Measurements from ENCODE around the gene METTL23.
"Not testable (repeated sequence)": the region's sequence is repeated elsewhere in the genome, so short reads cannot be mapped to it uniquely, and the experiment has no call there.

METTL23 gene

DNA sequence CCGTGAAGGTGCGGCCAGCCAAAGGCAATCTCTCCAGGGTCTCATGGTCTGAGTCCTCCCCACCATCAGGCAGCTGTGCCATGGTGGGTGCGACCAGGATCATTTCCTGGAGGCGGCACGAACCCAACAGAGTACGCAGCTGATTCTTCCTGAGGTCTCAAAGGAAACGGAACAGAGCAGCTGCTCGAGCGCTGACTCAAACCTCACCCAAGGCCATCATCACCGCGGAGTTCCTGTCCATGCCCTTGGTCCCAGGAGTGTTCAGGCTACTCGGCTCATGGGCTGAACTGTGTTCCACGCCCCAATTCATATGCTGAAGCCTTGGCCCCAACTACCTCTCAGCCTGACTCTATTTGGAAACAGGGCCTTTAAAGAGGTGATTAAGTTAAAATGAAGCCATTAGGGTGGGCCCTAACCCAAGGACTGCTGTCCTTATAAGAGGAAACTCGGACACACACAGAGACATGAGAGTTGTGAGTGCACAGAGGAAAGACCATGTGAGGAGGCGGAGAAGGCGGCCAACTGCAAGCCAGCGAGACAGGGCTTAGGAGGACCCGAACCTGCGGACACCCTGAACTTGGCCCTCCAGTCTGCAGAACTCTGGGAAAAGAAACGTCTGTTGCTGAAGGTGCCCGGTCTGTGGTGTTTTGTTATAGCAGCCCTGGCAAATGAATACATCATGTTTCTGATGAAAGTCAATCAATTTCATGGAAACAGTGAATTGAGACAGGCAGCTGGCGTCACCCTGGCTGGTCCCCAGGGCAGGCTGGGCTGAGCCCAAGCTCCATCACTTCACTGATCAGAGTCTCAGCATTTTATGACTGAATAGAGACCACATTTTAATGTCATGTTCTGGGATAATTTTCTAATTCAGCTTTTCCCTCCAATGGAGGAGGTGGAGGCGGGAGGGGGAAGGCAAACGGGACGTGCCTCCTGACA is 29.6 kb upstream of the METTL23 start:
- TF ChIP-seq OSR1 (CRISPR knock-in tag; IDR thresholded peaks at IDR 0.05) (no peak), BACH2 (CRISPR knock-in tag; IDR thresholded peaks at IDR 0.05; ENCODE audit: borderline replicate concordance) (no peak), CSDC2 (CRISPR knock-in tag; IDR thresholded peaks at IDR 0.05) (no peak), ZNF70 (CRISPR knock-in tag; IDR thresholded peaks at IDR 0.05) (no peak), PPARA (CRISPR knock-in tag; IDR thresholded peaks at IDR 0.05; ENCODE audit: borderline replicate concordance) (no peak), ZFP3 (CRISPR knock-in tag; IDR thresholded peaks at IDR 0.05) (no peak), ESRRG (CRISPR knock-in tag; IDR thresholded peaks at IDR 0.05) (no peak), GLIS3 (CRISPR knock-in tag; IDR thresholded peaks at IDR 0.05) (no peak), ISL1 (CRISPR knock-in tag; IDR thresholded peaks at IDR 0.05) (no peak), ZFP30 (CRISPR knock-in tag; IDR thresholded peaks at IDR 0.05) (no peak), TOX (CRISPR knock-in tag; IDR thresholded peaks at IDR 0.05; ENCODE audit: borderline replicate concordance) (no peak), ARNTL (CRISPR knock-in tag; IDR thresholded peaks at IDR 0.05; ENCODE audit: borderline replicate concordance, low read depth) (no peak)
- TF ChIP-seq, protein P1, sequence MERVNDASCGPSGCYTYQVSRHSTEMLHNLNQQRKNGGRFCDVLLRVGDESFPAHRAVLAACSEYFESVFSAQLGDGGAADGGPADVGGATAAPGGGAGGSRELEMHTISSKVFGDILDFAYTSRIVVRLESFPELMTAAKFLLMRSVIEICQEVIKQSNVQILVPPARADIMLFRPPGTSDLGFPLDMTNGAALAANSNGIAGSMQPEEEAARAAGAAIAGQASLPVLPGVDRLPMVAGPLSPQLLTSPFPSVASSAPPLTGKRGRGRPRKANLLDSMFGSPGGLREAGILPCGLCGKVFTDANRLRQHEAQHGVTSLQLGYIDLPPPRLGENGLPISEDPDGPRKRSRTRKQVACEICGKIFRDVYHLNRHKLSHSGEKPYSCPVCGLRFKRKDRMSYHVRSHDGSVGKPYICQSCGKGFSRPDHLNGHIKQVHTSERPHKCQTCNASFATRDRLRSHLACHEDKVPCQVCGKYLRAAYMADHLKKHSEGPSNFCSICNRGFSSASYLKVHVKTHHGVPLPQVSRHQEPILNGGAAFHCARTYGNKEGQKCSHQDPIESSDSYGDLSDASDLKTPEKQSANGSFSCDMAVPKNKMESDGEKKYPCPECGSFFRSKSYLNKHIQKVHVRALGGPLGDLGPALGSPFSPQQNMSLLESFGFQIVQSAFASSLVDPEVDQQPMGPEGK (CRISPR knock-in tag; IDR thresholded peaks at IDR 0.05; ENCODE audit: borderline replicate concordance), result no peak
- TF ChIP-seq, protein P2, sequence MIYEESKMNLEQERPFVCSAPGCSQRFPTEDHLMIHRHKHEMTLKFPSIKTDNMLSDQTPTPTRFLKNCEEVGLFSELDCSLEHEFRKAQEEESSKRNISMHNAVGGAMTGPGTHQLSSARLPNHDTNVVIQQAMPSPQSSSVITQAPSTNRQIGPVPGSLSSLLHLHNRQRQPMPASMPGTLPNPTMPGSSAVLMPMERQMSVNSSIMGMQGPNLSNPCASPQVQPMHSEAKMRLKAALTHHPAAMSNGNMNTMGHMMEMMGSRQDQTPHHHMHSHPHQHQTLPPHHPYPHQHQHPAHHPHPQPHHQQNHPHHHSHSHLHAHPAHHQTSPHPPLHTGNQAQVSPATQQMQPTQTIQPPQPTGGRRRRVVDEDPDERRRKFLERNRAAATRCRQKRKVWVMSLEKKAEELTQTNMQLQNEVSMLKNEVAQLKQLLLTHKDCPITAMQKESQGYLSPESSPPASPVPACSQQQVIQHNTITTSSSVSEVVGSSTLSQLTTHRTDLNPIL (CRISPR knock-in tag; IDR thresholded peaks at IDR 0.05; ENCODE audit: low read depth), result no peak
- TF ChIP-seq, protein P3, sequence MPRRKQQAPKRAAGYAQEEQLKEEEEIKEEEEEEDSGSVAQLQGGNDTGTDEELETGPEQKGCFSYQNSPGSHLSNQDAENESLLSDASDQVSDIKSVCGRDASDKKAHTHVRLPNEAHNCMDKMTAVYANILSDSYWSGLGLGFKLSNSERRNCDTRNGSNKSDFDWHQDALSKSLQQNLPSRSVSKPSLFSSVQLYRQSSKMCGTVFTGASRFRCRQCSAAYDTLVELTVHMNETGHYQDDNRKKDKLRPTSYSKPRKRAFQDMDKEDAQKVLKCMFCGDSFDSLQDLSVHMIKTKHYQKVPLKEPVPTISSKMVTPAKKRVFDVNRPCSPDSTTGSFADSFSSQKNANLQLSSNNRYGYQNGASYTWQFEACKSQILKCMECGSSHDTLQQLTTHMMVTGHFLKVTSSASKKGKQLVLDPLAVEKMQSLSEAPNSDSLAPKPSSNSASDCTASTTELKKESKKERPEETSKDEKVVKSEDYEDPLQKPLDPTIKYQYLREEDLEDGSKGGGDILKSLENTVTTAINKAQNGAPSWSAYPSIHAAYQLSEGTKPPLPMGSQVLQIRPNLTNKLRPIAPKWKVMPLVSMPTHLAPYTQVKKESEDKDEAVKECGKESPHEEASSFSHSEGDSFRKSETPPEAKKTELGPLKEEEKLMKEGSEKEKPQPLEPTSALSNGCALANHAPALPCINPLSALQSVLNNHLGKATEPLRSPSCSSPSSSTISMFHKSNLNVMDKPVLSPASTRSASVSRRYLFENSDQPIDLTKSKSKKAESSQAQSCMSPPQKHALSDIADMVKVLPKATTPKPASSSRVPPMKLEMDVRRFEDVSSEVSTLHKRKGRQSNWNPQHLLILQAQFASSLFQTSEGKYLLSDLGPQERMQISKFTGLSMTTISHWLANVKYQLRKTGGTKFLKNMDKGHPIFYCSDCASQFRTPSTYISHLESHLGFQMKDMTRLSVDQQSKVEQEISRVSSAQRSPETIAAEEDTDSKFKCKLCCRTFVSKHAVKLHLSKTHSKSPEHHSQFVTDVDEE (CRISPR knock-in tag; IDR thresholded peaks at IDR 0.05), result no peak
- TF ChIP-seq, protein P4, sequence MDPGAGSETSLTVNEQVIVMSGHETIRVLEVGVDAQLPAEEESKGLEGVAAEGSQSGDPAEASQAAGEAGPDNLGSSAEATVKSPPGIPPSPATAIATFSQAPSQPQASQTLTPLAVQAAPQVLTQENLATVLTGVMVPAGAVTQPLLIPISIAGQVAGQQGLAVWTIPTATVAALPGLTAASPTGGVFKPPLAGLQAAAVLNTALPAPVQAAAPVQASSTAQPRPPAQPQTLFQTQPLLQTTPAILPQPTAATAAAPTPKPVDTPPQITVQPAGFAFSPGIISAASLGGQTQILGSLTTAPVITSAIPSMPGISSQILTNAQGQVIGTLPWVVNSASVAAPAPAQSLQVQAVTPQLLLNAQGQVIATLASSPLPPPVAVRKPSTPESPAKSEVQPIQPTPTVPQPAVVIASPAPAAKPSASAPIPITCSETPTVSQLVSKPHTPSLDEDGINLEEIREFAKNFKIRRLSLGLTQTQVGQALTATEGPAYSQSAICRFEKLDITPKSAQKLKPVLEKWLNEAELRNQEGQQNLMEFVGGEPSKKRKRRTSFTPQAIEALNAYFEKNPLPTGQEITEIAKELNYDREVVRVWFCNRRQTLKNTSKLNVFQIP (CRISPR knock-in tag; IDR thresholded peaks at IDR 0.05; ENCODE audit: borderline replicate concordance, low read depth), result no peak
- no peak for ATAC-seq

DNA sequence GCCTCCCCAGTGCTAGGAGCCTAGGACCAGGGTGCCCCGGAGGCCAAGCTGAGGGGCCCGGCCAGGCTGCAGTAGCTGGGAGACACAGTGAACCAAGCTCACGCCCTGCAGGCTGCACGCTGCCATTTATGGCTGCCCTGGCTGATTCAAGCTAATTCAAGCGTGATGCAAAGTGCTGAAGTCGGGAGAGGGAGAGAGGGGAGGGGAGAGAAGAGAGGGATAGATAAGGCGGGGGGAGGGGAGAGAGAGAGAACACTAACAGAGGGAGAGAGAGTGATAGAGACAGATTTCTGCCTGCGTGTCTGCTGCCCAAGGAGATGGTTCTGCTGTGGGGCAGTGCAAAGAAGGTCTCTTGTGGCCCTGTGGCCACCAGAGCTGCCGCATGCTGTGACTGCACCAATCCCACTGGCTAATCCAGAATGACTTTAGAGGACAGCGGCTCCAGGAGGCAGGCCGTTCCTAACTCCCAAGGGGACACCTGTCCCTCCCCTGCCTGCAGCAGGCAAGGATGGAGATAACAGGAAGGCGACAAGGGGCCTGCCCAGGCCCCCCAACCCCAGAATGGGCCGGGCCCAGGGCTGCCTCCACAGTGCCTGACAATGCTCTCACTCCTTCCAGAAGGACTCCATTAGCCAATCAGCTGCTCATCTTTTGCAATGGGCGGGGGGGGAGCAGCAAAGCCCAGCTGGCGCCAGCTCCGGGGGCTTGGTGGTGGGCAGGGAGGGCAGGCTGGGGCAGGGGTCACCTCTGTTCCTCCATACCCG is 28.8 kb upstream of the METTL23 start:
- no peak for ATAC-seq
- TF ChIP-seq TOX (CRISPR knock-in tag; IDR thresholded peaks at IDR 0.05; ENCODE audit: borderline replicate concordance) (no peak), ZNF70 (CRISPR knock-in tag; IDR thresholded peaks at IDR 0.05) (0 out of 2 replicates have a peak, but pooled peaks have one; percentile 16), ZNF565 (CRISPR knock-in tag; conservative IDR thresholded peaks at IDR 0.05; ENCODE audit: low read depth) (0 out of 2 replicates have a peak, but pooled peaks have one; percentile 21)

DNA sequence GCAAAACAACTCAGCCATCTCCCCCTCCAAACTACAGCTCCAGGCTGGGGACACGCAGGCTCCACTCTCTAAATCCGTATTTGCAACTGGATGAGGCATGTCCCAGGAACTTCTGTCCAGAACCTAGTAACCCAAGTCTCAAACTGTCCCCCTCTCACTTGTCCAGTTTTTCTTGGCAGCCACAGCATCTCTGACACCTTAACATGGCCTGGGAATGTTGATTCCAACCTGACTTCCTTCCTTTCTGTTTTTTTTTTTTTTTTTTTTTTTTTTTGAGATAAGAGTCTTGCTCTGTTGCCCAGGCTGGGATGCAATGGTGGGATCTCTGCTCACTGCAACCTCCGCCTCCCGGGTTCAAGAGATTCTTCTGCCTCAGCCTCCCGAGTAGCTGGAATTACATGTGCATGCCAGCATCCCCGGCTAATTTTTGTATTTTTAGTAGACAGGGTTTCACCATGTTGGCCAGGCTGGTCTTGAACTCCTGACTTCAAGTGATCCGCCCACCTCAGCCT is 28.1 kb upstream of the METTL23 start:
- ATAC-seq, result not testable (repeated sequence)

DNA sequence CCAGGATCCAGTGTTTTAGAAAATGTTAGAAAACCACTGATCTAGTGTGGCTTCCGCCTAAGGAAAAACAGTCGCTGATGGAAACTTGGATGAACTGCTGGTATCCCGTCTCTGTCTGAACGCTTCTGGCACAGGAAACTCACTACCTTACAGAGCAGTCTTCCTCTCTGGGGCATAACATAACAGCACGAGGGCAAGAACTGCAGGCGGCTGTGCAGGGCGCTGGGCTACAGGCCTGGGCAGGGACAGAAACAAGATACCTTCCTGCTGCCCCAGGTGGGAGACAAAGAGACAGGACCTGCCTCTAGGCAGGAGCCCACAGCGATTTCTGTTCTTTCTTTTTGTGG is 26.4 kb upstream of the METTL23 start:
- peak; percentile 60 for ATAC-seq
- no peak for TF ChIP-seq OSR1 (CRISPR knock-in tag; IDR thresholded peaks at IDR 0.05)
- no peak for TF ChIP-seq TOX (CRISPR knock-in tag; IDR thresholded peaks at IDR 0.05; ENCODE audit: borderline replicate concordance)
- TF ChIP-seq, protein P5, sequence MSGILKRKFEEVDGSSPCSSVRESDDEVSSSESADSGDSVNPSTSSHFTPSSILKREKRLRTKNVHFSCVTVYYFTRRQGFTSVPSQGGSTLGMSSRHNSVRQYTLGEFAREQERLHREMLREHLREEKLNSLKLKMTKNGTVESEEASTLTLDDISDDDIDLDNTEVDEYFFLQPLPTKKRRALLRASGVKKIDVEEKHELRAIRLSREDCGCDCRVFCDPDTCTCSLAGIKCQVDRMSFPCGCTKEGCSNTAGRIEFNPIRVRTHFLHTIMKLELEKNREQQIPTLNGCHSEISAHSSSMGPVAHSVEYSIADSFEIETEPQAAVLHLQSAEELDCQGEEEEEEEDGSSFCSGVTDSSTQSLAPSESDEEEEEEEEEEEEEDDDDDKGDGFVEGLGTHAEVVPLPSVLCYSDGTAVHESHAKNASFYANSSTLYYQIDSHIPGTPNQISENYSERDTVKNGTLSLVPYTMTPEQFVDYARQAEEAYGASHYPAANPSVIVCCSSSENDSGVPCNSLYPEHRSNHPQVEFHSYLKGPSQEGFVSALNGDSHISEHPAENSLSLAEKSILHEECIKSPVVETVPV (CRISPR knock-in tag; IDR thresholded peaks at IDR 0.05), result no peak
- no peak for TF ChIP-seq RARB (CRISPR knock-in tag; IDR thresholded peaks at IDR 0.05)
- no peak for TF ChIP-seq ARNTL (CRISPR knock-in tag; IDR thresholded peaks at IDR 0.05; ENCODE audit: borderline replicate concordance, low read depth)
- TF ChIP-seq, protein P2 (CRISPR knock-in tag; IDR thresholded peaks at IDR 0.05; ENCODE audit: low read depth), result no peak
- no peak for TF ChIP-seq TCF4 (CRISPR knock-in tag; IDR thresholded peaks at IDR 0.05; ENCODE audit: borderline replicate concordance)
- no peak for TF ChIP-seq ZFP3 (CRISPR knock-in tag; IDR thresholded peaks at IDR 0.05)
- TF ChIP-seq, protein P1 (CRISPR knock-in tag; IDR thresholded peaks at IDR 0.05; ENCODE audit: borderline replicate concordance), result no peak
